HG03025 (cell line): ENCODE measurements around the gene CISH.
A peak's percentile ranks its signal among the peaks of the same experiment; 100 is the strongest.

Source experiments
- ATAC-seq: cut with Tn5 transposase; IDR thresholded peaks from one replicate; pipeline ENCODE4 v1.9.1; 2021; ENCODE audit warnings: mild to moderate bottlenecking, moderate library complexity; ENCODE audit not compliant: unreplicated experiment, low FRiP score

CISH gene, protein sequence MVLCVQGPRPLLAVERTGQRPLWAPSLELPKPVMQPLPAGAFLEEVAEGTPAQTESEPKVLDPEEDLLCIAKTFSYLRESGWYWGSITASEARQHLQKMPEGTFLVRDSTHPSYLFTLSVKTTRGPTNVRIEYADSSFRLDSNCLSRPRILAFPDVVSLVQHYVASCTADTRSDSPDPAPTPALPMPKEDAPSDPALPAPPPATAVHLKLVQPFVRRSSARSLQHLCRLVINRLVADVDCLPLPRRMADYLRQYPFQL

GRCh38 chr3:50611464-50612233, at the start of gene CISH:
Gene CISH (minus strand): TSS chr3:50611774. CDS start chr3:50611650, 124 bp downstream.
- ATAC-seq: peak; percentile 65

DNA sequence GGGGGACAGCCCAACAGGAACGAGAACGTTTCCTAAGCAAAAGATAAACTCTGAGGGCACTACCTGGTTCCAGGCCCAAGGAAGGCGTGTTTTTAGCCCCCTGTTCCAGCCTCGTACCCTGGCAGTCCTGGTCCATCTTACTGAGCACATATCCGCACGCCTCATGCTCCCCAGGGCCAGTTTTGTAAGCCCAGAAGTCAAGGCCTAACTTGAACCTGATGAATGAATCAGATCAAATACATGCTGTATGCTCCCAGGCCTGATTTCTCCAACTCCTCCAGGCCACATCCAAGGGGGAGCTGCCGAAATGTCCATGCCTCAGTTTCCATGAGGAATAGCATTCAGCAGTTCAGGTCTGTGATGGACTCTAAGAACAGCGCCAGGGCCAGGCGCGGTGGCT, 48.8 kb upstream of the CISH start:
- no peak for ATAC-seq

DNA sequence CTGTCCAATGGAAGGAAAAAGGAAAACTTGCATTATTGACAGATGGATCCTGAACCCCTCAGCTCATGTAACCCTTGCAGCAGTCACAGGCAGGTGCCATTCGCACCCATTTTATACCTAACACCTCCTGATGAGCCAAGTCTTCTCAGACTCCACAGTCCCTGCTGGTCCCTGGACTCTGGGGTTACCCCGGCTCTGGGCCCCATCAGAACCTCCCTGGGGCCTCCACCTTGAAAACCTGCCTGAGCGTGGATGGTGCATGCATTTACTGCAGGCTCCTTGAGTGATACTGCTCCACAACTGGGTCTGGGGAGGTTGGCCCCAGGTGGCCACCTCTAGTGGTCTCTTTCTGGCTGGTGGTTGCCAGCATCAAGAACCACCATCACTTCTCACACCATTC, 47.3 kb upstream of the CISH start:
- no peak for ATAC-seq

GRCh38 chr3:50658416-50658815, 46.8 kb upstream of the CISH start:
- no peak for ATAC-seq

GRCh38 chr3:50657816-50658215, 46.2 kb upstream of the CISH start:
- no peak for ATAC-seq

- ATAC-seq: no peak
Observed at GRCh38 chr3:50657407-50657806, 45.8 kb upstream of the CISH start.

GRCh38 chr3:50656417-50657195, 45.0 kb upstream of the CISH start:
- ATAC-seq: no peak

- no peak for ATAC-seq
Observed at GRCh38 chr3:50655009-50655830, 43.6 kb upstream of the CISH start.

GRCh38 chr3:50653937-50654595, 42.5 kb upstream of the CISH start:
- ATAC-seq: no peak

GRCh38 chr3:50652709-50653108, 41.1 kb upstream of the CISH start:
- ATAC-seq: no peak

DNA sequence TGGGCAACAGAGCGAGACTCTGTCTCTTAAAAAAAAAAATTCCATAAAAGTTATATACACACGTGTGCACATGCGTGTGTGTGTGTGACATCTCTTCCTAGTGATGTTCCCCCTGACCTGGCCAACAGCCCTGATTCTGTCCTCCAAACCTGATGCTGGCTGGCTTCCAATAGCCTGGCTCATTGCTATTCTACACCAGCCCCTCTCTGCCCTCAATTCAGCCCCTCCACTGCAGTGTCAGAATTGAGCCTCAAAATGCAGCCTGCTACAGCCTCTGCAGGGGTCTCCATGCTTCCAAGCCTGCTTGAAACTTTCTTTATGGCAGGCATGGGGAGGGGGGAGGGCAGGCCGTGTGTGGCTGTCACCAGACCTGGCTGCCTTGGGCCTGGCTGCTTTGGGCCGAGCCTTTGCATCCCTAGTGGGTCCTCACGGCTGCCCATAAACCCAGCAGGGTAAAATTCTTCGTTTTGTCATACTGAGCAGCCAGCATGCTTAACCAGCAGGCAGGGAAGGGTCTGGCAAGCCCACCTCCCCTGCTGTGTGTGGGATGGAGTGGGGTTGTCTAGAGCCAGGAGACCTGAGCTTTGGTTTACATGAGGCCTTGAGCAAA, 40.5 kb upstream of the CISH start:
- no peak for ATAC-seq

- no peak for ATAC-seq
Observed at GRCh38 chr3:50651445-50651844, 39.9 kb upstream of the CISH start.

DNA sequence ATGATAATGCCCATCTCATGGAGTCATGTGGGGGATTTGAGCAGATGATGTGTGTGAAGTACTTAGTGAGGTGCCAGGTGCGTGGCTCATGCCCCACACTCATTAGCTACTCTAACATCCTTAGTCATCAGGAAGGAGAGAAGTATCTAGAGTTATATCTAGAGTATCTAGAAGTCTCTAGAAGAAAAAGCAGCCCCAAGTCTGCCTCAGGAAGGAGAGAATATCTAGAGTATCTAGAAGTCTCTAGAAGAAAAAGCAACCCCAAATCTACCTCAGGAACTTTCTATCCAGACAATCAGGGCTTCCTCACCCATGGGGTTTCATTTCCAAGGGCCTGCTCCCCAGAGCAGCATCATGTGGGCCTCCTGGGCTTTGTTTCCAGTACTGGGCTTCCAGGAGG, 38.4 kb upstream of the CISH start:
- ATAC-seq: no peak

- ATAC-seq: no peak
Observed at GRCh38 chr3:50649451-50649931, 37.9 kb upstream of the CISH start.

DNA sequence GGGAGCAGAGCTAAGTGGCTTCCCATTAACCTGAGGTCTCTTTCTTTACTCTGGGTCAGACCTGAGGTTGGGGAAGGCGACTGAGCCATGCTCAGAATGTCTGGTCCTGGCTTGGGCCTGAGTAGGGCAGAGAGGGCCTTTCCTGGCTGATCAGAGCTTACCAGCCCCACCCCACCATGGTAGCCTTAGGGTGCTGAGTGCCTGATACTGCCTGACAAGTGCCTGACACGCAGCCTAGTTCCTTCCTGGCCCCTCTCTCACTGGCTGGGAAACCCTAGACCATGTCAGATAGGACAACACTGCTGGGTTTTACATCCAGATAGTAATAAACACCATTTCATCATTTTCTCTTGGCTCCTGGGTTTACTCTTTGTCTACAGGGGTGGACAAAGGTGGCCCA, 37.4 kb upstream of the CISH start:
- no peak for ATAC-seq

- no peak for ATAC-seq
Observed at GRCh38 chr3:50648313-50648712, 36.7 kb upstream of the CISH start.

- ATAC-seq: no peak
Observed at GRCh38 chr3:50645378-50645777, 33.8 kb upstream of the CISH start.

DNA sequence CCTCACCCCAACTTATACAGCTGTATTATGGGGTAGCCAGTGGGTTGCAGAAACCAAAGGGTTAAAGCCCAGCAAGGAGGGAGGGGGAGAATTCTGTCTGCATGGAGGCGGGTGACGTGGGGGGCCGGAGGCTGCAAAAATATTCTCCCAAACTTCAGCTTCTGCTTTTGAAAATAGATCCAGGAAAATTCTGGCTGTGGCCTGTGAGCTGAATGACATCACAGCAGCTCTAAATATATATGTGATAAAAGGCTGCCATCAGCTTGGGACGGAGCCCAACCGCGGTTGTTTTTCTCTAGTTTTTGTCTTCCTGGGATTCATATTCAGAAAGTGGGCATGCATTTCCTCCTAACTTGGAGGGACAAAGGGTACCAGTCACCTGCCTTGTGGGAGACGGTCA, 33.0 kb upstream of the CISH start:
- no peak for ATAC-seq

GRCh38 chr3:50642382-50642781, 30.8 kb upstream of the CISH start:
- ATAC-seq: no peak
